ENCODE results near the gene PLA2G6.

Gene PLA2G6

GRCh38 chr22:38078046-38078840, 103.4 kb downstream of the PLA2G6 start:
- 86 to 88% methylated on average over 22 of the region's 22 CpGs for WGBS, 2 experiments
- no peak overlapping the region for H3K4me3 ChIP-seq (ENCODE audit: insufficient read depth, low read depth, low read length)

GRCh38 chr22:38077595-38077994, 104.0 kb downstream of the PLA2G6 start:
- H3K4me3 ChIP-seq (ENCODE audit: insufficient read depth, low read depth, low read length), result no peak overlapping the region
- WGBS, 2 experiments, result 90% methylated on average over 14 of the region's 14 CpGs
- H3K27ac ChIP-seq (ENCODE audit: insufficient read depth, low read depth, low read length, poor library complexity, severe bottlenecking), result no peak overlapping the region
- H3K27me3 ChIP-seq (ENCODE audit: control insufficient read depth, insufficient read depth, low read length, poor library complexity, severe bottlenecking), result peaks cover 33% of the 10 kb centered on the region
- H3K4me1 ChIP-seq (ENCODE audit: control insufficient read depth, insufficient read depth, low read length), result peaks cover 16% of the 10 kb centered on the region
- no peaks in the 10 kb centered on the region for H3K9me3 ChIP-seq (ENCODE audit: control insufficient read depth, low read length)
- H3K36me3 ChIP-seq (ENCODE audit: control insufficient read depth, insufficient read depth, low read length), result peaks cover 8% of the 10 kb centered on the region

More at GRCh38 chr22:38078046-38078840, 103.4 kb downstream of the PLA2G6 start:
- H3K4me1 ChIP-seq (ENCODE audit: control insufficient read depth, insufficient read depth, low read length), result peaks cover 18% of the 10 kb centered on the region
- H3K27ac ChIP-seq (ENCODE audit: insufficient read depth, low read depth, low read length, poor library complexity, severe bottlenecking), result no peak overlapping the region
- H3K27me3 ChIP-seq (ENCODE audit: control insufficient read depth, insufficient read depth, low read length, poor library complexity, severe bottlenecking), result peaks cover 39% of the 10 kb centered on the region
- no peaks in the 10 kb centered on the region for H3K9me3 ChIP-seq (ENCODE audit: control insufficient read depth, low read length)
- peaks cover 4% of the 10 kb centered on the region for H3K36me3 ChIP-seq (ENCODE audit: control insufficient read depth, insufficient read depth, low read length)

GRCh38 chr22:38077096-38077495, 104.5 kb downstream of the PLA2G6 start:
- Histone ChIP-seq H3K36me3 (ENCODE audit: control insufficient read depth, insufficient read depth, low read length) (peaks cover 13% of the 10 kb centered on the region), H3K9me3 (ENCODE audit: control insufficient read depth, low read length) (no peaks in the 10 kb centered on the region), H3K27ac (ENCODE audit: insufficient read depth, low read depth, low read length, poor library complexity, severe bottlenecking) (no peak overlapping the region), H3K27me3 (ENCODE audit: control insufficient read depth, insufficient read depth, low read length, poor library complexity, severe bottlenecking) (peaks cover 28% of the 10 kb centered on the region), H3K4me1 (ENCODE audit: control insufficient read depth, insufficient read depth, low read length) (peaks cover 12% of the 10 kb centered on the region), H3K4me3 (ENCODE audit: insufficient read depth, low read depth, low read length) (no peak overlapping the region)
- WGBS, 2 experiments, result 90 to 91% methylated on average over 12 of the region's 12 CpGs

GRCh38 chr22:38075961-38076360, 105.7 kb downstream of the PLA2G6 start:
- 84 to 88% methylated on average over 11 to 13 of the region's 13 CpGs for WGBS, 2 experiments
- Histone ChIP-seq H3K9me3 (ENCODE audit: control insufficient read depth, low read length) (no peaks in the 10 kb centered on the region), H3K27me3 (ENCODE audit: control insufficient read depth, insufficient read depth, low read length, poor library complexity, severe bottlenecking) (peaks cover 16% of the 10 kb centered on the region), H3K4me1 (ENCODE audit: control insufficient read depth, insufficient read depth, low read length) (peaks cover 6% of the 10 kb centered on the region), H3K27ac (ENCODE audit: insufficient read depth, low read depth, low read length, poor library complexity, severe bottlenecking) (no peak overlapping the region), H3K36me3 (ENCODE audit: control insufficient read depth, insufficient read depth, low read length) (peaks cover 15% of the 10 kb centered on the region), H3K4me3 (ENCODE audit: insufficient read depth, low read depth, low read length) (no peak overlapping the region)

GRCh38 chr22:38075105-38075825, 106.4 kb downstream of the PLA2G6 start:
- Histone ChIP-seq H3K27me3 (ENCODE audit: control insufficient read depth, insufficient read depth, low read length, poor library complexity, severe bottlenecking) (peaks cover 9% of the 10 kb centered on the region), H3K4me1 (ENCODE audit: control insufficient read depth, insufficient read depth, low read length) (peaks cover 6% of the 10 kb centered on the region), H3K9me3 (ENCODE audit: control insufficient read depth, low read length) (no peaks in the 10 kb centered on the region), H3K36me3 (ENCODE audit: control insufficient read depth, insufficient read depth, low read length) (peaks cover 15% of the 10 kb centered on the region), H3K27ac (ENCODE audit: insufficient read depth, low read depth, low read length, poor library complexity, severe bottlenecking) (no peak overlapping the region), H3K4me3 (ENCODE audit: insufficient read depth, low read depth, low read length) (no peak overlapping the region)
- WGBS, 2 experiments, result 93% methylated on average over 30 to 32 of the region's 32 CpGs

GRCh38 chr22:38074181-38075104, 107.2 kb downstream of the PLA2G6 start:
- Histone ChIP-seq H3K9me3 (ENCODE audit: control insufficient read depth, low read length) (no peaks in the 10 kb centered on the region), H3K27ac (ENCODE audit: insufficient read depth, low read depth, low read length, poor library complexity, severe bottlenecking) (no peak overlapping the region), H3K27me3 (ENCODE audit: control insufficient read depth, insufficient read depth, low read length, poor library complexity, severe bottlenecking) (peaks cover 1% of the 10 kb centered on the region), H3K4me3 (ENCODE audit: insufficient read depth, low read depth, low read length) (no peak overlapping the region), H3K36me3 (ENCODE audit: control insufficient read depth, insufficient read depth, low read length) (peaks cover 15% of the 10 kb centered on the region), H3K4me1 (ENCODE audit: control insufficient read depth, insufficient read depth, low read length) (peaks cover 13% of the 10 kb centered on the region)
- 95% methylated on average over 47 of the region's 47 CpGs for WGBS, 2 experiments

GRCh38 chr22:38073150-38074130, 108.2 kb downstream of the PLA2G6 start:
- Histone ChIP-seq H3K4me3 (ENCODE audit: insufficient read depth, low read depth, low read length) (no peak overlapping the region), H3K27me3 (ENCODE audit: control insufficient read depth, insufficient read depth, low read length, poor library complexity, severe bottlenecking) (no peaks in the 10 kb centered on the region), H3K4me1 (ENCODE audit: control insufficient read depth, insufficient read depth, low read length) (peaks cover 15% of the 10 kb centered on the region), H3K27ac (ENCODE audit: insufficient read depth, low read depth, low read length, poor library complexity, severe bottlenecking) (no peak overlapping the region), H3K36me3 (ENCODE audit: control insufficient read depth, insufficient read depth, low read length) (peaks cover 15% of the 10 kb centered on the region), H3K9me3 (ENCODE audit: control insufficient read depth, low read length) (no peaks in the 10 kb centered on the region)
- whole genome bisulfite sequencing, 2 experiments, result 95 to 97% methylated on average over 28 of the region's 28 CpGs

- no peak overlapping the region for H3K4me3 ChIP-seq (ENCODE audit: insufficient read depth, low read depth, low read length)
- H3K9me3 ChIP-seq (ENCODE audit: control insufficient read depth, low read length), result no peaks in the 10 kb centered on the region
- H3K36me3 ChIP-seq (ENCODE audit: control insufficient read depth, insufficient read depth, low read length), result peaks cover 15% of the 10 kb centered on the region
- H3K27ac ChIP-seq (ENCODE audit: insufficient read depth, low read depth, low read length, poor library complexity, severe bottlenecking), result no peak overlapping the region
- H3K27me3 ChIP-seq (ENCODE audit: control insufficient read depth, insufficient read depth, low read length, poor library complexity, severe bottlenecking), result no peaks in the 10 kb centered on the region
- 94 to 96% methylated on average over 25 of the region's 25 CpGs for WGBS, 2 experiments
- peaks cover 15% of the 10 kb centered on the region for H3K4me1 ChIP-seq (ENCODE audit: control insufficient read depth, insufficient read depth, low read length)
Measured at GRCh38 chr22:38072322-38073149, 109.1 kb downstream of the PLA2G6 start.
